Activated T-helper 2 cell treated with anti-CD3 and anti-CD28 coated beads, Interferon-gamma antibody, Interleukin-2, Interleukin-4, amounts not matched to agents 10 μg/mL and 5 μg/mL and 100 μg/mL, durations not matched to agents 14 hours and 24 hours and 36 hours (primary cell): ENCODE results near the gene RPL11. TPM values are rescaled to one million over a fixed set of nuclear protein-coding genes. Genes with fewer than 3 reads are reported as not detected.

Source experiments
- total RNA-seq: library from RNA; stranded (reverse); gene quantifications from 2 replicates; pipeline ENCODE4 v1.2.3, GENCODE V29; 2022

Gene RPL11
- total RNA-seq, 1 donor from 2014 or later = 1,221 TPM

Other genes starting within 250 kb of the RPL11 start
- gene ASAP3, start 207.6 kb upstream of the RPL11 start, total RNA-seq = 0.48 TPM in 1 of 2 replicates, not detected in the other
- 17.2 and 18.6 TPM in 2 replicates for gene E2F2, start 160.6 kb upstream of the RPL11 start, total RNA-seq
- 24.7 and 26.9 TPM in 2 replicates for gene ID3, start 132.3 kb upstream of the RPL11 start, total RNA-seq
- gene ELOA, start 51.7 kb downstream of the RPL11 start, total RNA-seq = 42.0 and 45.5 TPM in 2 replicates
- 71.4 and 72.7 TPM in 2 replicates for gene PITHD1, start 86.6 kb downstream of the RPL11 start, total RNA-seq
- gene LYPLA2, start 99.3 kb downstream of the RPL11 start, total RNA-seq = 86.4 and 88.4 TPM in 2 replicates
- gene GALE, start 108.9 kb downstream of the RPL11 start, total RNA-seq = 57.8 and 62.1 TPM in 2 replicates
- gene HMGCL, start 133.6 kb downstream of the RPL11 start, total RNA-seq = 22.8 and 25.9 TPM in 2 replicates
- gene FUCA1, start 176.5 kb downstream of the RPL11 start, total RNA-seq = 3.3 and 4.0 TPM in 2 replicates
- gene CNR2, start 221.6 kb downstream of the RPL11 start, total RNA-seq = 0.05 and 0.07 TPM in 2 replicates